NB4 (cell line): ENCODE data around the gene DHRS3.

ENCODE experiments used
- CTCF ChIP-seq: IDR thresholded peaks from one replicate; pipeline ENCODE4 v1.5.1; 2012; ENCODE audit warnings: low read depth, low read length
- POLR2A ChIP-seq: IDR thresholded peaks from 2 replicates; pipeline ENCODE4 v1.6.1; 2011; ENCODE audit warnings: mild to moderate bottlenecking; ENCODE audit not compliant: insufficient read length; ENCODE audit errors: extremely low read depth

GRCh38 chr1:12654004-12654567, 36.1 kb upstream of the DHRS3 start:
- no peak for TF ChIP-seq CTCF
- TF ChIP-seq POLR2A: no peak
